Activated CD8-positive, alpha-beta T cell treated with anti-CD3 and anti-CD28 coated beads for 36 hours (primary cell): ENCODE data around the gene MTA3. TPM values are rescaled to one million over a fixed set of nuclear protein-coding genes. Genes with fewer than 3 reads are reported as not detected.

Source experiments
- ATAC-seq: fragments of 200-7000 bp; cut with Tn5 transposase; one replicate; pipeline ENCODE4 v1.10.0; 2021; ENCODE audit warnings: mild to moderate bottlenecking, moderate library complexity
- CTCF ChIA-PET: fragments of 350-600 bp; sonication (Branson Sonifier 250); formaldehyde crosslinking; loops from one replicate; lab custom pipeline; 2021; ENCODE audit warnings: antibody characterized with exemption; lab: Charles Lee
- POLR2A ChIA-PET: fragments of 350-600 bp; sonication (Branson Sonifier 250); formaldehyde crosslinking; loops from one replicate; lab custom pipeline; 2021; ENCODE audit warnings: antibody characterized with exemption; lab: Charles Lee
- DNase-seq: peaks from one replicate; pipeline ENCODE4 v3.0.0-alpha.2; 2020
- H3K27ac Mint-ChIP-seq: one replicate; pipeline ENCODE4 v1.8.0; 2021; ENCODE audit warnings: mild to moderate bottlenecking, mixed read lengths
- H3K27me3 Mint-ChIP-seq: one replicate; pipeline ENCODE4 v1.8.0; 2021; ENCODE audit warnings: mixed read lengths
- H3K36me3 Mint-ChIP-seq: one replicate; pipeline ENCODE4 v1.8.0; 2021; ENCODE audit warnings: low read depth, mixed read lengths
- H3K4me1 Mint-ChIP-seq: one replicate; pipeline ENCODE4 v1.8.0; 2021; ENCODE audit warnings: low read depth, mixed read lengths
- H3K4me3 Mint-ChIP-seq: one replicate; pipeline ENCODE4 v1.8.0; 2021; ENCODE audit warnings: mild to moderate bottlenecking, moderate library complexity, mixed read lengths
- H3K9me3 Mint-ChIP-seq: one replicate; pipeline ENCODE4 v1.8.0; 2021; ENCODE audit warnings: mixed read lengths
- intact Hi-C: fragments of 100-400 bp; cut with micrococcal nuclease; formaldehyde crosslinking; loops from one replicate; pipeline ENCODE4 v1.10.0; 2022
- total RNA-seq, 2 experiments: library from RNA; stranded (reverse); gene quantifications; one replicate each; pipeline ENCODE4 v1.2.3, GENCODE V29; 2021
- TF ChIP-seq, protein P1 (sequence below): fragments of 200-600 bp; IDR thresholded peaks from one replicate; pipeline ENCODE4 v1.8.0; 2022; ENCODE audit warnings: antibody characterized with exemption, mild to moderate bottlenecking

Gene MTA3
- total RNA-seq, 2 experiments from 2014 or later: 32.6 to 35.9 TPM

DNA sequence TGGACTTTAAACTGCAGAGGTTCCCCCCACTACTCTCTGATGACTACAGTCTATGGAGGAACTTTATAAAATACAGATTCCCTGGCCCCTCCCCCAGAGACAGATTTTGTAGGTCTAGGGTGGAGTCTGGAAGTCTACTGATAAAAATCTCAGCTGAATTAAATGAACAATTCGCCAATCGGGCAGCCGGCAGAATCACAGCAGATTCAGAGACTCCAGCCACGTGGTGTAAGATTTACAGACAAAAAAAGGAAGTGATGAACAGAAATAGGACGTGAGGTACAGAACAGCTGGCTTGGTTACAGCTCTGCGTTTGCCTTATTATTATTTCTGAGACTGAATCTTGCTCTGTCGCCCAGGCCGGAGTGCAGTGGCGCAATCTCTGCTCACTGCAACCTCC is 21.4 kb upstream of the MTA3 start:
- Mint-ChIP-seq H3K36me3 (no peaks in the 10 kb centered on the region), H3K9me3 (no peaks in the 10 kb centered on the region), H3K27me3 (no peaks in the 10 kb centered on the region), H3K4me3 (no peak overlapping the region), H3K4me1 (peaks cover 3% of the 10 kb centered on the region), H3K27ac (no peak overlapping the region)
- POLR2A ChIA-PET: interaction anchor here (1.0 kb wide), 1 partner anchor 19 kb away, joined by 4 read pairs; no protein-coding TSS in a partner anchor
- DNase-seq: no peak
- ATAC-seq: no peak
- TF ChIP-seq, protein P1, sequence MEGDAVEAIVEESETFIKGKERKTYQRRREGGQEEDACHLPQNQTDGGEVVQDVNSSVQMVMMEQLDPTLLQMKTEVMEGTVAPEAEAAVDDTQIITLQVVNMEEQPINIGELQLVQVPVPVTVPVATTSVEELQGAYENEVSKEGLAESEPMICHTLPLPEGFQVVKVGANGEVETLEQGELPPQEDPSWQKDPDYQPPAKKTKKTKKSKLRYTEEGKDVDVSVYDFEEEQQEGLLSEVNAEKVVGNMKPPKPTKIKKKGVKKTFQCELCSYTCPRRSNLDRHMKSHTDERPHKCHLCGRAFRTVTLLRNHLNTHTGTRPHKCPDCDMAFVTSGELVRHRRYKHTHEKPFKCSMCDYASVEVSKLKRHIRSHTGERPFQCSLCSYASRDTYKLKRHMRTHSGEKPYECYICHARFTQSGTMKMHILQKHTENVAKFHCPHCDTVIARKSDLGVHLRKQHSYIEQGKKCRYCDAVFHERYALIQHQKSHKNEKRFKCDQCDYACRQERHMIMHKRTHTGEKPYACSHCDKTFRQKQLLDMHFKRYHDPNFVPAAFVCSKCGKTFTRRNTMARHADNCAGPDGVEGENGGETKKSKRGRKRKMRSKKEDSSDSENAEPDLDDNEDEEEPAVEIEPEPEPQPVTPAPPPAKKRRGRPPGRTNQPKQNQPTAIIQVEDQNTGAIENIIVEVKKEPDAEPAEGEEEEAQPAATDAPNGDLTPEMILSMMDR: no peak
- intact Hi-C loops: no loop called here
- CTCF ChIA-PET: interaction anchor here (1.1 kb wide), 1 partner anchor 19 kb away, joined by 3 read pairs; no protein-coding TSS in a partner anchor

DNA sequence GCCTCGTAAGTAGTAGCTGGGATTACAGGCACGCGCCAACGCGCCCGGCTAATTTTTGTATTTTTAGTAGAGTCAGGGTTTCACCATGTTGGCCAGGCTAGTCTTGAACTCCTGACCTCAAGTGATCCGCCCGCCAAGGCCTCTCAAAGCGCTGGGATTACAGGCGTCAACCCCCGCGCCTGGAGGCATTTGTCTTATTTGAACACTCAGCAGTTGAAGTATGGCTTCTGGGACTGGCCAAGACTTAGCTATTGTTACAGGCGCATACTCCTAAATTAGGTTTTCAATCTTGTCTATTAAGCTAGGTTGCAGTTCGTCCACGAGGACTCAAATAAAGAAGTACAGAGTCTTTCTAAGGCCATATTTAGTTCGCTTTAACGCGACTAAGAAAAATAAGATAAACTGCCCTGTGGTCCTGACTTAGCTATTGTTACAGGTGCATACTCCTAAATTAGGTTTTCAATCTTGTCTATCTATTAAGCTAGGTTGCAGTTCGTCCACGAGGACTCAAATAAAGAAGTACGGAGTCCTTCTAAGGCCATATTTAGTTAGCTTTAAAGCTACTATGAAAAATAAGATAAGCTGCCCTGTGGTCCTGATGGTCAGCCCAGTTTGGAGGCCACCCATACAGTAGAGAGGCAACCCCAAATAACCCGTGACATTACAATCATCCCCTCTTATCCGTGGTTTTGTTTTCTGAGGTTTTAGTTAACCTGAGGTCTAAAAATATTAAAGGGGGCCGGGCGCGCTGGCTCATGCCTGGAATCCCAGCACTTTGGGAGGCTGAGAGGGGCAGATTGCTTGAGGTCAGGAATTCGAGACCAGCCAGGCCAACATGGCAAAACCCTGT is 20.8 kb upstream of the MTA3 start:
- DNase-seq (no peak), ATAC-seq (no peak)
- intact Hi-C loops: no loop called here
- Mint-ChIP-seq H3K27me3 (no peaks in the 10 kb centered on the region), H3K36me3 (no peaks in the 10 kb centered on the region), H3K27ac (no peak overlapping the region), H3K4me1 (peaks cover 3% of the 10 kb centered on the region), H3K4me3 (no peak overlapping the region), H3K9me3 (no peaks in the 10 kb centered on the region)
- ChIA-PET CTCF (interaction anchor here (1.1 to 1.6 kb wide), 3 partner anchors 10 to 116 kb away, joined by 3 read pairs; no protein-coding TSS in a partner anchor), POLR2A (interaction anchor here (0.6 to 1.0 kb wide), 2 partner anchors 19 to 73 kb away, joined by 4 read pairs; no protein-coding TSS in a partner anchor)
- TF ChIP-seq, protein P1: no peak

- Mint-ChIP-seq H3K4me3 (no peak overlapping the region), H3K9me3 (no peaks in the 10 kb centered on the region), H3K36me3 (no peaks in the 10 kb centered on the region), H3K27me3 (no peaks in the 10 kb centered on the region), H3K27ac (no peak overlapping the region), H3K4me1 (peaks cover 3% of the 10 kb centered on the region)
- CTCF ChIA-PET: interaction anchor here (1.3 kb wide), 1 partner anchor 113 kb away, joined by 3 read pairs; no protein-coding TSS in a partner anchor
- TF ChIP-seq, protein P1: no peak
- no peak for DNase-seq
- POLR2A ChIA-PET: no interaction called here
- no peak for ATAC-seq
- intact Hi-C loops: no loop called here
These were observed 17.6 kb upstream of the MTA3 start for GRCh38 chr2:42550870-42551269.

DNA sequence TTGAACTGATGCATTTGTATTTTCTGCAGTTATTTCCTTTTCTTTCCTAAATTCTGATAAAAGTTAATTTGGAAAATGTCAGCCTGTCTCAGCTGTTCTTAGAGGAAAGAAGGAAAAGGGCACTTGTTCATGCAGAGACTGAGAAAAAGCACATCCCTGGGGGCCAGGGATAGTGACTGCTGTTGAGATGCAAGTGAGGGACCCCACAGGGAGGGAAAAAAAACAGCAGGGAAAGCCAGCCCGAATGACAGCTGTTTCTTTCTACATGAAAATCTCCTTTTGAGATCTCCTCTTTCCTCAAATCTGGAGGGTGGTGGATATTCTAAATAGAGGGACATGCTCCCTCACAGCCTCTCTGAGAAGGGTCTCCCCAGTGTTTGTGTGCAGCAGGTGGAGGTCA is 14.0 kb upstream of the MTA3 start:
- Mint-ChIP-seq H3K4me3 (no peak overlapping the region), H3K36me3 (no peaks in the 10 kb centered on the region), H3K4me1 (no peaks in the 10 kb centered on the region), H3K9me3 (no peaks in the 10 kb centered on the region), H3K27me3 (no peaks in the 10 kb centered on the region), H3K27ac (no peak overlapping the region)
- no peak for ATAC-seq
- DNase-seq: no peak
- POLR2A ChIA-PET: no interaction called here
- intact Hi-C loops: no loop called here
- CTCF ChIA-PET: interaction anchor here (0.8 to 1.1 kb wide), 2 partner anchors 37 to 108 kb away, joined by 3 read pairs; no protein-coding TSS in a partner anchor
- TF ChIP-seq, protein P1: no peak

DNA sequence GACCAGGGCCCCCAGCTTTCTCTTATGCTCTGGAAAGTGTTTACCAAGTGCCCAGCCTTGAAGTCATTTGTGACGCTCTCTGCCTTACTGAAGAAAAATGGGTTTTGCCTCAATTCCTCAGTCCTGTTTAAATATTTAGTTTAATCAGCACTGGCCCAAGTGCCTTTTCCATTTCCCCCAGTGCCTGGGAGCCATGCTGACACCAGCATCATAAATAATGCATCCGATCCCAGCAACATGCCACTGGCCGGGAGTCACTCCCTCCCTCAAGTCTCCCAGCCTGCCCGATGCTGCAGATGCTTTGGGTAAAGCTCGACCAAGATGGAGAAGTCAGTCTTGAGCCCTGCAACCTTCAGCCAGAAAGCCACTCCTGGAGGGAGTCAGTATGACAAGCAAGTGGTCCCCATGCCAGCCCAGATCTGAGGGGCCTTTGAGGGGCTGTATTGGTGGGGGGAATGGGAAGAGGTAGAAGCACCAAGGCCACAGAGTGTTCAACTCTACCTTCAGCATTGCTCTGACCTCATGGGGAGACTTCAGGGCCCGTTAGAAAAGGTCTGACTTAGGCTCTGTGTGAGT is 12.0 kb upstream of the MTA3 start:
- POLR2A ChIA-PET: no interaction called here
- Mint-ChIP-seq H3K36me3 (no peaks in the 10 kb centered on the region), H3K4me3 (no peak overlapping the region), H3K27ac (no peak overlapping the region), H3K4me1 (no peaks in the 10 kb centered on the region), H3K9me3 (no peaks in the 10 kb centered on the region), H3K27me3 (no peaks in the 10 kb centered on the region)
- ATAC-seq (no peak), DNase-seq (no peak)
- intact Hi-C loops: no loop called here
- TF ChIP-seq, protein P1: no peak
- CTCF ChIA-PET: no interaction called here
